ENCODE data around the gene TSPAN9.

TSPAN9 gene

GRCh38 chr12:3076730-3077571, at the start of gene TSPAN9:
Gene TSPAN9, plus strand, starts transcription at chr12:3077379. Its CDS starts 123,815 bp downstream, at chr12:3201194.
- Mint-ChIP-seq H3K27me3 (peaks cover 5% of the 10 kb centered on the region), H3K36me3 (no peaks in the 10 kb centered on the region), H3K4me3 (peak within 1 kb of the TSS; percentile 82), H3K27ac (no peak within 1 kb of the TSS), H3K4me1 (ENCODE audit: low read depth) (peaks cover 14% of the 10 kb centered on the region), H3K9me3 (ENCODE audit: low read depth) (no peaks in the 10 kb centered on the region)

DNA sequence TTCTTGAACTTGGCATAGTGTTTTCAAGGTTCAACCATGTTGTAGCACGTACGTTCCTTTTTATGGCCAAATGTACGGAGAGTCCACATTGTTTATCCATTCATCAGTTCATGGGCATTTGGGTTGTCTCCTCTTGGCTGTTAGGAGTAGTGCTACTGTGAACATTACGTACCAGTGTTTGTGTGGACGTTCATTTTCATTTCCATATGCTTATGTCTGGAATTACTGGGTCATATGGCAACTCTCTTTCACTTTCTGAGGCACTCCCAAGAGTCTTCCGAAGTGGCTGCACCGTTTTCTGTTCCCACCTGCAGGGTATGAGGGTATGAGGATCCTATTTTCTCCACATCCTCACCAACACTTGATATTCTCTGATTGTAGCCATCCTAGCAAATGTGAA, 49.1 kb upstream of the TSPAN9 start:
- Mint-ChIP-seq H3K36me3 (no peaks in the 10 kb centered on the region), H3K27ac (no peak overlapping the region), H3K9me3 (ENCODE audit: low read depth) (no peaks in the 10 kb centered on the region), H3K4me1 (ENCODE audit: low read depth) (no peaks in the 10 kb centered on the region), H3K4me3 (no peak overlapping the region), H3K27me3 (no peaks in the 10 kb centered on the region)

DNA sequence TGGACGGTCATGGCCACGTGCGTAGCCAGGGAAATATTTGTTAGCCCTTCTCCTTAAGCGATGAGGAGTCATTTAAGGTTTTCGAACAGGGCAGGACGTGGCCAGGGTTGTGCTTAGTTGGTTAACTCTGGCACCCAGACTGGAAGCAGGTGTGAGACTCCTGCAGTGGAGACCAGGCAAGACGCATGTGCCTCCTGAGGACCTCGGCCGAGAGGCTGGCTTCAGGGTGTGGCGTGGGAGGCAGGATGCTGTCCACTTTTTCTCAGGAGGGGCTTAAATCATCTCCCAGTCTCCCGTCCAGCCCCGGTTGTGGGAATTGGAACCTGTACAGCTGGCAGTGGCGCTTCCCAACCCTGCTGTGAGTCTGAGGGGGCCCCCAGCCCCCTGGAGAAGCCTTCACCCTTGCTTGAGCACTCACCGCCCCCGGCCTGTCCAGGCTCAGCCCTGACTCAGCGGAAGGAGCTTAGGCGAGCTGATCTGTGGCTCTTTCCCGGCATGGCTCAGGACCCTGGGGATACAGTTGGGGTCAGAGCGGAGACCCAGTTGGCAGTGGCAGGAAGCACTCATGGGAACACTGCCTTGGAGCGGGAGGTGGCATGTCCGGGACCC, 46.3 kb upstream of the TSPAN9 start:
- Mint-ChIP-seq H3K9me3 (ENCODE audit: low read depth) (no peaks in the 10 kb centered on the region), H3K27me3 (no peaks in the 10 kb centered on the region), H3K4me1 (ENCODE audit: low read depth) (no peaks in the 10 kb centered on the region), H3K36me3 (no peaks in the 10 kb centered on the region), H3K27ac (no peak overlapping the region), H3K4me3 (no peak overlapping the region)

DNA sequence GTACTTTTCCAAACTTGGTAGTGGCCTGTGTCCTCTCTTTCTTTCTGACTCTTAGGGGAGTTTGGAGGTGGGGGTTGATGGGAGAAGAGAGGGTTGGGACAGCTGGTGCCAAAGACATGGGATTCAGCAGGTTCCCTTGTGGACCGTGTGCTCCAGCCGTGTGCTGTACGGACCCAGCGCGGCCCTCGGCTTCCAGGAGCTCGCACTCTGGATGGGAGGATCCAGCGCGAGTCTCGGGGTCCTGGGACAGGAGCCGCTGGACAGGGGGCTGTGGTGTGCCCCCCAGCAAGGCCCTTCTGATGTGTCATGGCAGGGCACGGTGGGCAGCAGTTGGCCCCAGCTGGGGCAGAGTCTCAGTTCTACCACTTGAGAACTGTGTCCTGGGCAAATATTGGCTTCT, 45.0 kb upstream of the TSPAN9 start:
- Mint-ChIP-seq H3K4me3 (no peak overlapping the region), H3K27ac (no peak overlapping the region), H3K9me3 (ENCODE audit: low read depth) (no peaks in the 10 kb centered on the region), H3K27me3 (no peaks in the 10 kb centered on the region), H3K36me3 (no peaks in the 10 kb centered on the region), H3K4me1 (ENCODE audit: low read depth) (no peaks in the 10 kb centered on the region)

- Mint-ChIP-seq H3K27me3 (no peaks in the 10 kb centered on the region), H3K36me3 (no peaks in the 10 kb centered on the region), H3K4me3 (no peak overlapping the region), H3K9me3 (ENCODE audit: low read depth) (no peaks in the 10 kb centered on the region), H3K4me1 (ENCODE audit: low read depth) (no peaks in the 10 kb centered on the region), H3K27ac (no peak overlapping the region)
These were observed 44.2 kb upstream of the TSPAN9 start for GRCh38 chr12:3032770-3033538.

DNA sequence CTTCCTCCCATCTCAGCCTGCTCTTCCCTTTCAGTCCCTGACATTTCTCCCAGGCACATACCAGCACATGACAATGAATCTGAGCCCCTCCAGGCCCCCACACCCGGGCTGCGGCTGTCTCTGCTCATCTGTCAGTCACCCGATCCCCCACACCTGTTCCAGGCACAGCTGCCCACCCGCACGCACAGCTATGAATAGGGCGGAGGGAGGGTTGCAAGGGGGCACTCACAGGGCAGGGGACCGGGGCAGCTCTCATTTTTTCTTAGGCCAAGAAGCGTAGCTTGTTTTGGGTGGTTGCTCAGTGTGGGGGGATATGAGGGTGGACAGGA, 43.7 kb upstream of the TSPAN9 start:
- Mint-ChIP-seq H3K4me3 (no peak overlapping the region), H3K9me3 (ENCODE audit: low read depth) (no peaks in the 10 kb centered on the region), H3K27me3 (no peaks in the 10 kb centered on the region), H3K27ac (no peak overlapping the region), H3K36me3 (no peaks in the 10 kb centered on the region), H3K4me1 (ENCODE audit: low read depth) (no peaks in the 10 kb centered on the region)

GRCh38 chr12:3034067-3034750, 43.0 kb upstream of the TSPAN9 start:
- Mint-ChIP-seq H3K27me3 (no peaks in the 10 kb centered on the region), H3K27ac (no peak overlapping the region), H3K9me3 (ENCODE audit: low read depth) (no peaks in the 10 kb centered on the region), H3K36me3 (no peaks in the 10 kb centered on the region), H3K4me3 (no peak overlapping the region), H3K4me1 (ENCODE audit: low read depth) (no peaks in the 10 kb centered on the region)

DNA sequence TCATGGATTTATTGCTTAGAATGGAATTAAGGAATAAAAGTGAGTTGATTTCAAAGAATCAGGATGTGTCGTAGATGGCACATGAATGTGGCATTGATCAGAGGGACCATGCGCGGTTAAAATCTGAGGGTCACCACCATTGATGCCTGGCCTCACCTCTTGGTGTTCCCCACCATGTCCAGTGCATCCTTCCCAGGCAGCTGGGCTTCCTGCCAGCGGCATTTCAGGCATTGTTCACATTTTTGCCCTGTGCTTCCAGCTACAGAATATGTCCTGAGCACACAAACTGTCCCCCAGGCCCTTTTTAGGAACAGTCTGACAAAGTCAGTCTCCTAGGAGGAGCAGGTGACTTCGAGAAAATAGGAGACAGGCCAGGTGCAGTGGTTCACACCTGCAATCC, 42.0 kb upstream of the TSPAN9 start:
- H3K27ac Mint-ChIP-seq = no peak overlapping the region
- no peak overlapping the region for H3K4me3 Mint-ChIP-seq
- no peaks in the 10 kb centered on the region for H3K36me3 Mint-ChIP-seq
- no peaks in the 10 kb centered on the region for H3K9me3 Mint-ChIP-seq (ENCODE audit: low read depth)
- no peaks in the 10 kb centered on the region for H3K4me1 Mint-ChIP-seq (ENCODE audit: low read depth)
- H3K27me3 Mint-ChIP-seq = no peaks in the 10 kb centered on the region

DNA sequence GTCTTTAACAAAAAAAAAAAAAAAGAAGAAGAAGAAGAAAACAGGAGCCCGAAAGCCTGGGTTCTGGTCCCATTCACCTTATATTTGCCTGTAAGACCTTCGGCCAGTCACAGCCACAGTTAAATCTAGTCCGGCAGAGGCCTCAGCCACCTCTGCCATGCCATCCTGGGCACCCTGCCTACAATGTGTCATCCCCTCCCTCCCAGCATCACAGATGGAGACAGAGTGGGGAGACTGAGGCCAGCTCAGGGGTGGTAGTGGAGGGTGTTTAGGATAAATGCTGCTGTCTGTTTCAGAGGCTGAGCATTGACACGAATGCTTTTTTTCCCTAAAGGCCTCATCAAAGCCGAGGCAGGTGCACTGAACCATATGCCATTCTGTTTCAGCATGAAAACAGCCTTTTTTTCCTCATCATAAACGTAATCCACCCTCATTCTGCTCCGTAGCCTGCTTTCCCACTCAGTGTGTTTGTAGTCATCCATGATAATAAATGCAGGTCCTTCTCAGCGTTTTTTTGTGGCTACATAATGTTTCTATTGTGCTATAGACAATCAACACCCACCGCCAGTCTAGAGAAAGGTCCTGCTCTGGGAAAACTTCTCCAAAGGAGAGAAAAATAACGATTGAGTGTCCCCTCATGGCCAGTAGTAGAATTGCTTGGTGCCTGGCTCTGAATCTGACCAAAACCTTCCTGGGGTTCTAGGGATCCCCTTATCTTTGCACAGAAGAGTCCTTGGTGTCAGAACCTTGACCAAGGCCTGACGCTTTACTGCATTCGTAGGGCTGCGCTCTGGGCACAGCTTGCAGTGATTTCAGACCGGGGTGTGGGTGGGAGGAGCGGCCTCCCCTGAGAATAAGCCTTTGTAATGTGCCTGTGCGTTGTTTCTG, 41.1 kb upstream of the TSPAN9 start:
- no peak overlapping the region for H3K27ac Mint-ChIP-seq
- no peak overlapping the region for H3K4me3 Mint-ChIP-seq
- no peaks in the 10 kb centered on the region for H3K36me3 Mint-ChIP-seq
- no peaks in the 10 kb centered on the region for H3K9me3 Mint-ChIP-seq (ENCODE audit: low read depth)
- H3K27me3 Mint-ChIP-seq = no peaks in the 10 kb centered on the region
- H3K4me1 Mint-ChIP-seq (ENCODE audit: low read depth) = no peaks in the 10 kb centered on the region

- H3K36me3 Mint-ChIP-seq = no peaks in the 10 kb centered on the region
These were observed 40.1 kb upstream of the TSPAN9 start for GRCh38 chr12:3036901-3037600.

DNA sequence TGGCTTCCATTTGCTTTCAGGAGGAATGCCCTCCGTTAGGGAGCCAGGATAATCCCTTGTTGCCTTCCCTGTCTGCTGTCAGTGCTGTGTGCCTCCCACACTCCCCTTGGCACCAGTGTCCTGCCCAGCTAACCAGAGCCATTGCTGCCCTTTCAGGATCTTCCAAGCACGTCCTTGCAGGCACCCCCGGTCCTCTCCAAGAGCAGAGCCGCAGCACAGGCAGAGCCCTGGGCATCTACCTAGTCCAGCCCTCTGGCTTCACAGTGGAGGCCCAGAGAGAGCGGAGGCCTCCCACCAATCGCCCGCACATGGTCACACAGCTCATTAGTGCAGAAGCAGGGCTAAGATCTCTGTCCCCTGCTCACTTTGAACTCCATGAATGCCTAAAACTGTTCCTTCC, 39.0 kb upstream of the TSPAN9 start:
- Mint-ChIP-seq H3K4me1 (ENCODE audit: low read depth) (no peaks in the 10 kb centered on the region), H3K27ac (no peak overlapping the region), H3K4me3 (no peak overlapping the region), H3K27me3 (peaks cover 10% of the 10 kb centered on the region), H3K36me3 (no peaks in the 10 kb centered on the region), H3K9me3 (ENCODE audit: low read depth) (no peaks in the 10 kb centered on the region)

More at GRCh38 chr12:3036901-3037600, 40.1 kb upstream of the TSPAN9 start:
- Mint-ChIP-seq H3K4me1 (ENCODE audit: low read depth) (no peaks in the 10 kb centered on the region), H3K27me3 (peaks cover 4% of the 10 kb centered on the region), H3K9me3 (ENCODE audit: low read depth) (no peaks in the 10 kb centered on the region), H3K27ac (no peak overlapping the region), H3K4me3 (no peak overlapping the region)

DNA sequence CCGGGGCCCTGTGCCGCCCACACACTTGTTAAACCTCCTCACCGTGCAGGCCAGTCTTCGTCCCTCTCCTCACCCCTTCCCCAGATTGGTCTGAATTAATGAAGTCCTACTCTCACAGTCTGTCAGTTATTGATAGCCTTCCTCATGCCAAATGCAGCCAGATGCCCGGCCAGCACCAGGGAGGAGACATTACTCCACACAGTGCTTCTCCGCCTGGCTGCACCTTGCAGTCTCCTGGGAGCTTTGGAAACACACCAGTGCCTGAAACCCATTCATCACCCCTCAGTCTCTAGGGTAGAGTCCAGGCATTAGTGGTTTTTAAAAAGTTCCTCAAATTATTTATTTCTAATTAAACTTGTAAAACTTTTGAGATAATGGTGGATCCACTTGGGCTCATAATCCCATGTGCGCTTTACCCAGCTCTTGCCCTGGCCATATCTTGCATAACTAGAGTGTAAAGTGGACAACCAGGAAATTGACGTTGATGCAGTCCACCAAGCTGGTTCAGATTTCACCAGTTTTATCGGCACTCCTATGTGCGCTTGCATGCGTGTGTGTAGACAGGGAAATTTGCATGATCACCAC, 38.2 kb upstream of the TSPAN9 start:
- no peaks in the 10 kb centered on the region for H3K36me3 Mint-ChIP-seq
- no peaks in the 10 kb centered on the region for H3K4me1 Mint-ChIP-seq (ENCODE audit: low read depth)
- no peak overlapping the region for H3K27ac Mint-ChIP-seq
- no peak overlapping the region for H3K4me3 Mint-ChIP-seq
- no peaks in the 10 kb centered on the region for H3K9me3 Mint-ChIP-seq (ENCODE audit: low read depth)
- peaks cover 18% of the 10 kb centered on the region for H3K27me3 Mint-ChIP-seq

- Mint-ChIP-seq H3K4me1 (ENCODE audit: low read depth) (no peaks in the 10 kb centered on the region), H3K36me3 (no peaks in the 10 kb centered on the region), H3K27me3 (peaks cover 18% of the 10 kb centered on the region), H3K4me3 (no peak overlapping the region), H3K27ac (no peak overlapping the region), H3K9me3 (ENCODE audit: low read depth) (no peaks in the 10 kb centered on the region)
These were observed 37.0 kb upstream of the TSPAN9 start for GRCh38 chr12:3040026-3040656.

Measured in activated naive CD8-positive, alpha-beta T cell (primary cell).